GM23338 (cell line): Measurements from ENCODE around the gene PRC1. TPM values are rescaled to one million over a fixed set of nuclear protein-coding genes. Genes with fewer than 3 reads are reported as not detected.
"Not testable (repeated sequence)": the region's sequence is repeated elsewhere in the genome, so short reads cannot be mapped to it uniquely, and the experiment has no call there.

Experiments used
- ATAC-seq: fragments of 200-7000 bp; cut with Tn5 transposase; 3 replicates; pipeline ENCODE4 v1.9.1; 2020
- DNase-seq: peaks from one replicate; pipeline ENCODE4 v3.0.0-alpha.2; 2015; ENCODE audit warnings: low spot score
- H2AFZ ChIP-seq: fragments of 200-600 bp; sonication (generic); 2 replicates; pipeline ENCODE4 v1.8.0; 2016; ENCODE audit warnings: antibody characterized with exemption, mild to moderate bottlenecking, moderate library complexity
- H3F3A ChIP-seq: fragments of 200-600 bp; sonication (generic); replicated peaks from 2 replicates; pipeline ENCODE4 v1.8.0; 2017; ENCODE audit warnings: antibody characterized with exemption, mixed run types, low read depth
- H3K27ac ChIP-seq: fragments of 200-600 bp; sonication (generic); 2 replicates; pipeline ENCODE4 v1.6.1; 2016; ENCODE audit warnings: low read depth
- H3K27me3 ChIP-seq: fragments of 200-600 bp; sonication (generic); 2 replicates; pipeline ENCODE4 v1.8.0; 2016; ENCODE audit warnings: mild to moderate bottlenecking, mixed run types, moderate library complexity; ENCODE audit not compliant: insufficient read depth
- H3K36me3 ChIP-seq: fragments of 200-600 bp; sonication (generic); 2 replicates; pipeline ENCODE4 v1.8.0; 2016; ENCODE audit warnings: mild to moderate bottlenecking; ENCODE audit not compliant: insufficient read depth
- H3K4me1 ChIP-seq: fragments of 200-600 bp; sonication (generic); 2 replicates; pipeline ENCODE4 v1.8.0; 2016; ENCODE audit warnings: mild to moderate bottlenecking, moderate library complexity; ENCODE audit not compliant: insufficient read depth
- H3K4me2 ChIP-seq: fragments of 200-600 bp; sonication (generic); 2 replicates; pipeline ENCODE4 v1.7.1; 2017; ENCODE audit warnings: mixed run types
- H3K4me3 ChIP-seq: fragments of 200-600 bp; sonication (generic); 2 replicates; pipeline ENCODE4 v1.6.1; 2016; ENCODE audit warnings: mixed run types
- H3K79me2 ChIP-seq: fragments of 200-600 bp; sonication (generic); replicated peaks from 2 replicates; pipeline ENCODE4 v1.8.0; 2017; ENCODE audit warnings: mild to moderate bottlenecking; ENCODE audit not compliant: insufficient read depth
- H3K9me2 ChIP-seq: fragments of 200-600 bp; sonication (generic); 2 replicates; pipeline ENCODE4 v1.8.0; 2017; ENCODE audit not compliant: insufficient read depth
- H4K20me1 ChIP-seq: fragments of 200-600 bp; sonication (generic); replicated peaks from 2 replicates; pipeline ENCODE4 v1.8.0; 2017; ENCODE audit warnings: mild to moderate bottlenecking; ENCODE audit not compliant: insufficient read depth
- H3K27ac Mint-ChIP-seq: 2 replicates; pipeline ENCODE4 v1.8.0; 2020; ENCODE audit warnings: inconsistent platforms, mild to moderate bottlenecking, moderate library complexity, mixed read lengths
- H3K27me3 Mint-ChIP-seq: 3 replicates; pipeline ENCODE4 v1.8.0; 2022; ENCODE audit warnings: low read depth, mild to moderate bottlenecking, moderate library complexity, mixed read lengths, inconsistent platforms; ENCODE audit not compliant: insufficient read depth, poor library complexity
- H3K36me3 Mint-ChIP-seq: 3 replicates; pipeline ENCODE4 v1.8.0; 2021; ENCODE audit warnings: low read depth, mild to moderate bottlenecking, inconsistent platforms, moderate library complexity, mixed read lengths
- H3K4me1 Mint-ChIP-seq: 3 replicates; pipeline ENCODE4 v1.8.0; 2020; ENCODE audit warnings: mild to moderate bottlenecking, inconsistent platforms, mixed read lengths
- H3K4me3 Mint-ChIP-seq: 3 replicates; pipeline ENCODE4 v1.8.0; 2021; ENCODE audit warnings: moderate library complexity, mild to moderate bottlenecking, inconsistent platforms, mixed read lengths
- H3K9me3 Mint-ChIP-seq: 3 replicates; pipeline ENCODE4 v1.8.0; 2020; ENCODE audit warnings: moderate library complexity, mild to moderate bottlenecking, inconsistent platforms, mixed read lengths
- EZH2 ChIP-seq: fragments of 200-600 bp; sonication (generic); IDR thresholded peaks from one replicate; pipeline ENCODE4 v1.8.0; 2017; ENCODE audit warnings: antibody characterized with exemption, mild to moderate bottlenecking, low read depth; ENCODE audit not compliant: unreplicated experiment
- JUNB ChIP-seq: IDR thresholded peaks from one replicate; pipeline ENCODE4 v1.6.1; 2016; ENCODE audit warnings: antibody characterized with exemption; ENCODE audit not compliant: unreplicated experiment
- NANOG ChIP-seq: IDR thresholded peaks from 2 replicates; pipeline ENCODE4 v1.6.1; 2016; ENCODE audit warnings: antibody characterized with exemption, borderline replicate concordance
- STAT1 ChIP-seq: IDR thresholded peaks from one replicate; pipeline ENCODE4 v1.6.1; 2016; ENCODE audit warnings: antibody characterized with exemption; ENCODE audit not compliant: unreplicated experiment
- ZNF331 ChIP-seq: fragments of 250-450 bp; sonication (Bioruptor Pico); IDR thresholded peaks from 2 replicates; pipeline ENCODE4 v1.5.0; 2020; ENCODE audit warnings: low read depth, mild to moderate bottlenecking, moderate library complexity
- ZNF462 ChIP-seq: fragments of 250-450 bp; sonication (Bioruptor Pico); IDR thresholded peaks from 2 replicates; pipeline ENCODE4 v1.5.0; 2020; ENCODE audit warnings: mild to moderate bottlenecking, moderate library complexity
- polyA plus RNA-seq: library from polyadenylated mRNA; unstranded; fragments of >200 nt; fragmentation: Nextera tagmentation; extraction: Ambion mirVana; gene quantifications from 2 replicates; pipeline ENCODE4 v1.2.1, GENCODE V29; 2016
- total RNA-seq: library from RNA; depleted of rRNA; stranded (reverse); fragments of >200 nt; shearing (Covaris generic); gene quantifications from 2 replicates; pipeline ENCODE4 v1.2.3, GENCODE V29; 2014
- TF ChIP-seq, protein P1 (sequence below): IDR thresholded peaks from one replicate; pipeline ENCODE4 v1.6.1; 2018; ENCODE audit warnings: antibody characterized with exemption; ENCODE audit not compliant: unreplicated experiment

Gene PRC1
- total and polyA plus RNA-seq, 2 experiments from 2014 or later, result 102 to 150 TPM

- DNase-seq (no peak), ATAC-seq (no peak)
- TF ChIP-seq ZNF331 (CRISPR knock-in tag), result no peak
- Mint-ChIP-seq H3K4me3 (no peak overlapping the region), H3K36me3 (peaks cover 8% of the 10 kb centered on the region; the same call in 2 of the 3 replicates), H3K27ac (no peak overlapping the region), H3K4me1 (peaks cover 12% of the 10 kb centered on the region), H3K27me3 (peaks cover 10% of the 10 kb centered on the region), H3K9me3 (no peaks in the 10 kb centered on the region)
- no peaks in the 10 kb centered on the region for H3K36me3 ChIP-seq
- H3K4me3 ChIP-seq, result no peak overlapping the region
- H3K4me1 ChIP-seq, result peaks cover 8% of the 10 kb centered on the region
- no peaks in the 10 kb centered on the region; the same call in 1 of the 2 replicates for H4K20me1 ChIP-seq
- no peak overlapping the region for H3K4me2 ChIP-seq
- H3K9me2 ChIP-seq, result no peaks in the 10 kb centered on the region
- 0 out of 2 replicates have a peak, but pooled peaks cover 3% of the 10 kb centered on the region for H3F3A ChIP-seq
- no peak overlapping the region for H3K27ac ChIP-seq
- H3K27me3 ChIP-seq, result no peaks in the 10 kb centered on the region
- peaks cover 21% of the 10 kb centered on the region for H3K79me2 ChIP-seq
- no peak overlapping the region for H2AFZ ChIP-seq
Observed at GRCh38 chr15:91017716-91018115, 23.4 kb upstream of the PRC1 start.

- not testable (repeated sequence) for H3K4me1 Mint-ChIP-seq, H2AFZ ChIP-seq, H4K20me1 ChIP-seq, H3K36me3 Mint-ChIP-seq, H3K4me3 ChIP-seq, H3F3A ChIP-seq, H3K27me3 ChIP-seq, H3K36me3 ChIP-seq, H3K9me2 ChIP-seq, DNase-seq, H3K4me1 ChIP-seq, H3K4me2 ChIP-seq, ATAC-seq, H3K27me3 Mint-ChIP-seq, H3K79me2 ChIP-seq, H3K4me3 Mint-ChIP-seq, H3K27ac Mint-ChIP-seq, H3K27ac ChIP-seq, H3K9me3 Mint-ChIP-seq
Observed at GRCh38 chr15:91013701-91014100, 19.4 kb upstream of the PRC1 start.

GRCh38 chr15:91007266-91007665, 12.9 kb upstream of the PRC1 start:
- no peaks in the 10 kb centered on the region for H3K4me1 ChIP-seq
- H3K4me2 ChIP-seq, result no peak overlapping the region
- Mint-ChIP-seq H3K4me1 (no peaks in the 10 kb centered on the region), H3K27me3 (peaks cover 3% of the 10 kb centered on the region), H3K9me3 (no peaks in the 10 kb centered on the region), H3K4me3 (no peak overlapping the region), H3K27ac (no peak overlapping the region), H3K36me3 (peaks cover 11% of the 10 kb centered on the region)
- H3K79me2 ChIP-seq, result no peaks in the 10 kb centered on the region
- H3K27me3 ChIP-seq, result no peaks in the 10 kb centered on the region
- H3K36me3 ChIP-seq, result peaks cover 5% of the 10 kb centered on the region; the same call in 1 of the 2 replicates
- H3F3A ChIP-seq, result no peaks in the 10 kb centered on the region
- H3K27ac ChIP-seq, result no peak overlapping the region
- no peaks in the 10 kb centered on the region for H3K9me2 ChIP-seq
- H4K20me1 ChIP-seq, result no peaks in the 10 kb centered on the region; the same call in 1 of the 2 replicates
- no peak for DNase-seq
- H3K4me3 ChIP-seq, result no peak overlapping the region
- H2AFZ ChIP-seq, result no peak overlapping the region
- ATAC-seq, result no peak
- TF ChIP-seq NANOG, result no peak
- TF ChIP-seq STAT1, result no peak
- no peak for TF ChIP-seq EZH2
- TF ChIP-seq JUNB, result no peak
- no peak for TF ChIP-seq ZNF331 (CRISPR knock-in tag)
- TF ChIP-seq, protein P1, sequence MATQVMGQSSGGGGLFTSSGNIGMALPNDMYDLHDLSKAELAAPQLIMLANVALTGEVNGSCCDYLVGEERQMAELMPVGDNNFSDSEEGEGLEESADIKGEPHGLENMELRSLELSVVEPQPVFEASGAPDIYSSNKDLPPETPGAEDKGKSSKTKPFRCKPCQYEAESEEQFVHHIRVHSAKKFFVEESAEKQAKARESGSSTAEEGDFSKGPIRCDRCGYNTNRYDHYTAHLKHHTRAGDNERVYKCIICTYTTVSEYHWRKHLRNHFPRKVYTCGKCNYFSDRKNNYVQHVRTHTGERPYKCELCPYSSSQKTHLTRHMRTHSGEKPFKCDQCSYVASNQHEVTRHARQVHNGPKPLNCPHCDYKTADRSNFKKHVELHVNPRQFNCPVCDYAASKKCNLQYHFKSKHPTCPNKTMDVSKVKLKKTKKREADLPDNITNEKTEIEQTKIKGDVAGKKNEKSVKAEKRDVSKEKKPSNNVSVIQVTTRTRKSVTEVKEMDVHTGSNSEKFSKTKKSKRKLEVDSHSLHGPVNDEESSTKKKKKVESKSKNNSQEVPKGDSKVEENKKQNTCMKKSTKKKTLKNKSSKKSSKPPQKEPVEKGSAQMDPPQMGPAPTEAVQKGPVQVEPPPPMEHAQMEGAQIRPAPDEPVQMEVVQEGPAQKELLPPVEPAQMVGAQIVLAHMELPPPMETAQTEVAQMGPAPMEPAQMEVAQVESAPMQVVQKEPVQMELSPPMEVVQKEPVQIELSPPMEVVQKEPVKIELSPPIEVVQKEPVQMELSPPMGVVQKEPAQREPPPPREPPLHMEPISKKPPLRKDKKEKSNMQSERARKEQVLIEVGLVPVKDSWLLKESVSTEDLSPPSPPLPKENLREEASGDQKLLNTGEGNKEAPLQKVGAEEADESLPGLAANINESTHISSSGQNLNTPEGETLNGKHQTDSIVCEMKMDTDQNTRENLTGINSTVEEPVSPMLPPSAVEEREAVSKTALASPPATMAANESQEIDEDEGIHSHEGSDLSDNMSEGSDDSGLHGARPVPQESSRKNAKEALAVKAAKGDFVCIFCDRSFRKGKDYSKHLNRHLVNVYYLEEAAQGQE, result no peak
- TF ChIP-seq ZNF462, result no peak
